Activated T-helper 1 cell treated with anti-CD3 and anti-CD28 coated beads, Interleukin-12 subunit alpha, Interleukin-12 subunit beta, Interleukin-2, Interleukin-4 antibody, amounts not matched to agents 30 ng/mL and 10 ng/mL and 1 ng/mL, durations not matched to agents 14 hours and 24 hours and 36 hours (primary cell): ENCODE measurements around the gene CCL22. TPM values are rescaled to one million over a fixed set of nuclear protein-coding genes. Genes with fewer than 3 reads are reported as not detected.
A peak's percentile ranks its signal among the peaks of the same experiment; 100 is the strongest.

Experiments
- DNase-seq: peaks from one replicate; pipeline ENCODE4 v3.0.0; 2021; ENCODE audit warnings: low spot score
- H3K27ac Mint-ChIP-seq: one replicate; pipeline ENCODE4 v1.8.0; 2021; ENCODE audit warnings: mild to moderate bottlenecking, mixed read lengths
- H3K27me3 Mint-ChIP-seq: one replicate; pipeline ENCODE4 v1.8.0; 2022; ENCODE audit warnings: mild to moderate bottlenecking, moderate library complexity, mixed read lengths; ENCODE audit not compliant: insufficient read depth
- H3K36me3 Mint-ChIP-seq: one replicate; pipeline ENCODE4 v1.8.0; 2021; ENCODE audit warnings: low read depth, mixed read lengths
- H3K4me1 Mint-ChIP-seq: one replicate; pipeline ENCODE4 v1.8.0; 2021; ENCODE audit warnings: low read depth, mixed read lengths
- H3K4me3 Mint-ChIP-seq: one replicate; pipeline ENCODE4 v1.8.0; 2021; ENCODE audit warnings: mild to moderate bottlenecking, moderate library complexity, mixed read lengths
- H3K9me3 Mint-ChIP-seq: one replicate; pipeline ENCODE4 v1.8.0; 2021; ENCODE audit warnings: mixed read lengths
- intact Hi-C: fragments of 100-400 bp; cut with micrococcal nuclease; formaldehyde crosslinking; loops from one replicate; pipeline ENCODE4 v1.15.1; 2024
- total RNA-seq: library from RNA; stranded (reverse); gene quantifications from 2 replicates; pipeline ENCODE4 v1.2.3, GENCODE V29; 2022

The CCL22 gene
- total RNA-seq, 1 donor from 2014 or later = 11.4 TPM

DNA sequence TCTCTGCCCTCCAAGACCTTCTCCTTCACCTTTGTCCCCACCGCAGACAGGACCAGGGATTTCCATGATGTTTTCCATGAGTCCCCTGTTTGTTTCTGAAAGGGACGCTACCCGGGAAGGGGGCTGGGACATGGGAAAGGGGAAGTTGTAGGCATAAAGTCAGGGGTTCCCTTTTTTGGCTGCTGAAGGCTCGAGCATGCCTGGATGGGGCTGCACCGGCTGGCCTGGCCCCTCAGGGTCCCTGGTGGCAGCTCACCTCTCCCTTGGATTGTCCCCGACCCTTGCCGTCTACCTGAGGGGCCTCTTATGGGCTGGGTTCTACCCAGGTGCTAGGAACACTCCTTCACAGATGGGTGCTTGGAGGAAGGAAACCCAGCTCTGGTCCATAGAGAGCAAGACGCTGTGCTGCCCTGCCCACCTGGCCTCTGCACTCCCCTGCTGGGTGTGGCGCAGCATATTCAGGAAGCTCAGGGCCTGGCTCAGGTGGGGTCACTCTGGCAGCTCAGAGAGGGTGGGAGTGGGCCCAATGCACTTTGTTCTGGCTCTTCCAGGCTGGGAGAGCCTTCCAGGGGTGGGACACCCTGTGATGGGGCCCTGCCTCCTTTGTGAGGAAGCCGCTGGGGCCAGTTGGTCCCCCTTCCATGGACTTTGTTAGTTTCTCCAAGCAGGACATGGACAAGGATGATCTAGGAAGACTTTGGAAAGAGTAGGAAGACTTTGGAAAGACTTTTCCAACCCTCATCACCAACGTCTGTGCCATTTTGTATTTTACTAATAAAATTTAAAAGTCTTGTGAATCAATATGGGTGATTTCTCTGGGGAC is 25.9 kb downstream of the CCL22 start:
- H3K4me1 Mint-ChIP-seq = no peaks in the 10 kb centered on the region

GRCh38 chr16:57385083-57385482 is 26.5 kb downstream of the CCL22 start:
- Mint-ChIP-seq H3K27me3 (peaks cover 8% of the 10 kb centered on the region), H3K36me3 (no peaks in the 10 kb centered on the region), H3K27ac (no peak overlapping the region), H3K4me1 (no peaks in the 10 kb centered on the region), H3K4me3 (no peak overlapping the region), H3K9me3 (no peaks in the 10 kb centered on the region)
- DNase-seq = no peak
- intact Hi-C loops = no loop called here

More for the DNA sequence above, 25.9 kb downstream of the CCL22 start:
- intact Hi-C loops = no loop called here
- Mint-ChIP-seq H3K27ac (no peak overlapping the region), H3K4me3 (no peak overlapping the region), H3K36me3 (no peaks in the 10 kb centered on the region), H3K27me3 (peaks cover 7% of the 10 kb centered on the region), H3K9me3 (no peaks in the 10 kb centered on the region)
- DNase-seq = no peak

- Mint-ChIP-seq H3K27me3 (peaks cover 8% of the 10 kb centered on the region), H3K36me3 (no peaks in the 10 kb centered on the region), H3K9me3 (no peaks in the 10 kb centered on the region), H3K4me1 (no peaks in the 10 kb centered on the region), H3K4me3 (no peak overlapping the region), H3K27ac (no peak overlapping the region)
- no peak for DNase-seq
- intact Hi-C loops = no loop called here
Observed at GRCh38 chr16:57386381-57386951, 27.9 kb downstream of the CCL22 start.

- DNase-seq = no peak
- H3K4me3 Mint-ChIP-seq = no peak overlapping the region
- H3K27me3 Mint-ChIP-seq = peaks cover 8% of the 10 kb centered on the region
- intact Hi-C loops = no loop called here
- no peak overlapping the region for H3K27ac Mint-ChIP-seq
- no peaks in the 10 kb centered on the region for H3K36me3 Mint-ChIP-seq
- no peaks in the 10 kb centered on the region for H3K9me3 Mint-ChIP-seq
- no peaks in the 10 kb centered on the region for H3K4me1 Mint-ChIP-seq
Observed at GRCh38 chr16:57387598-57388354, 29.2 kb downstream of the CCL22 start.

GRCh38 chr16:57388359-57389086 is 29.9 kb downstream of the CCL22 start:
- peaks cover 9% of the 10 kb centered on the region for H3K27me3 Mint-ChIP-seq
- H3K36me3 Mint-ChIP-seq = no peaks in the 10 kb centered on the region
- no peak for DNase-seq
- intact Hi-C loops = no loop called here
- H3K4me1 Mint-ChIP-seq = no peaks in the 10 kb centered on the region
- no peaks in the 10 kb centered on the region for H3K9me3 Mint-ChIP-seq
- H3K4me3 Mint-ChIP-seq = no peak overlapping the region
- peak overlapping the region; percentile 11 for H3K27ac Mint-ChIP-seq

GRCh38 chr16:57389087-57389468 is 30.5 kb downstream of the CCL22 start:
- no peak overlapping the region for H3K27ac Mint-ChIP-seq
- no peak for DNase-seq
- no peaks in the 10 kb centered on the region for H3K4me1 Mint-ChIP-seq
- peaks cover 12% of the 10 kb centered on the region for H3K27me3 Mint-ChIP-seq
- H3K36me3 Mint-ChIP-seq = no peaks in the 10 kb centered on the region
- no peaks in the 10 kb centered on the region for H3K9me3 Mint-ChIP-seq
- intact Hi-C loops = no loop called here
- H3K4me3 Mint-ChIP-seq = no peak overlapping the region

- DNase-seq = no peak
- H3K27me3 Mint-ChIP-seq = peaks cover 12% of the 10 kb centered on the region
- H3K4me1 Mint-ChIP-seq = no peaks in the 10 kb centered on the region
- H3K9me3 Mint-ChIP-seq = no peaks in the 10 kb centered on the region
- H3K27ac Mint-ChIP-seq = no peak overlapping the region
- intact Hi-C loops = no loop called here
- no peak overlapping the region for H3K4me3 Mint-ChIP-seq
- H3K36me3 Mint-ChIP-seq = no peaks in the 10 kb centered on the region
Observed at GRCh38 chr16:57390636-57391295, 32.2 kb downstream of the CCL22 start.

DNA sequence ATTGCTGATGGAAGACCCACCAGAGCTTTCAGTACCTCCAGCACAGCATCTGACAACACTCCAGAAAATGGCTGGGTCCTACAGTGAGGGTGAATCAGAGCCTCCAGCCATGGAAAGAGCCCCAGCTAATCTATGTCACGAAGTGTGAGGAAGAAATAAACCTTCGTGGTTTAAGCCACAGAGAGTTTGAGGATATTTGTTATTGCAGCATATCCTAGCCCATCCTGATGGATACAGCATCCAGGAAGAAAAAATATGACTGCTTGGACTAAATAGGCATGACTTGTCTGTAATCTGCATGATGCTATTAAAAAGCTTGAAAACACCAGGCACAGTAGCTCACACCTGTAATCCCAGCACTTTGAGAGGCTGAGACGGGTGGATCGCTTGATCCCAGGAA is 32.7 kb downstream of the CCL22 start:
- Mint-ChIP-seq H3K4me1 (no peaks in the 10 kb centered on the region), H3K4me3 (no peak overlapping the region), H3K36me3 (no peaks in the 10 kb centered on the region), H3K27me3 (peaks cover 12% of the 10 kb centered on the region), H3K9me3 (no peaks in the 10 kb centered on the region), H3K27ac (no peak overlapping the region)
- intact Hi-C loops = no loop called here
- no peak for DNase-seq

- Mint-ChIP-seq H3K27me3 (peaks cover 12% of the 10 kb centered on the region), H3K9me3 (no peaks in the 10 kb centered on the region)
Observed at GRCh38 chr16:57391708-57392107, 33.1 kb downstream of the CCL22 start.

DNA sequence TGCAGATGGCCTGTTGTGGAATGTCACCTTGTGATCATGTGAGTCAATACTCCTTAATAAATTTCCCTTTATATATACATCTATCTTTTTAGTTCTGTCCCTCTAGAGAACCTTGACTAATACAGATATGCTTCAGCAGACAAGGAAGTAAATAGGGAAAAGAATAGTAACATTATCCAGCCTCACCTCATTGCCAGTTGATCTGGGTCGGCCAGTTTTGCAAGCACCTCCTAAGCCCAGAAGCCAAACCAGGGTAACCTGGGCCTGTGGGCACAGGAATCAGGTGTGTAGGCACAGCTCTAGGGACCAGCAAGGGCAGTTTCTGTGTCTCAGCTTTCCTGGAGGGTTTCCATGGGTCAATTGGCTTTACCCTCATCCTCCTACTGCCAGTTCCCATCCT is 34.1 kb downstream of the CCL22 start:
- Mint-ChIP-seq H3K36me3 (no peaks in the 10 kb centered on the region), H3K9me3 (no peaks in the 10 kb centered on the region), H3K27ac (no peak overlapping the region), H3K4me1 (no peaks in the 10 kb centered on the region), H3K4me3 (no peak overlapping the region), H3K27me3 (peaks cover 9% of the 10 kb centered on the region)
- intact Hi-C loops = no loop called here
- no peak for DNase-seq

More at GRCh38 chr16:57391708-57392107, 33.1 kb downstream of the CCL22 start:
- intact Hi-C loops = no loop called here
- Mint-ChIP-seq H3K4me3 (no peak overlapping the region), H3K36me3 (no peaks in the 10 kb centered on the region), H3K27ac (no peak overlapping the region), H3K4me1 (no peaks in the 10 kb centered on the region)
- DNase-seq = no peak

- Mint-ChIP-seq H3K27me3 (peaks cover 6% of the 10 kb centered on the region), H3K27ac (no peak overlapping the region), H3K9me3 (no peaks in the 10 kb centered on the region), H3K4me3 (no peak overlapping the region), H3K4me1 (no peaks in the 10 kb centered on the region), H3K36me3 (no peaks in the 10 kb centered on the region)
- no peak for DNase-seq
- intact Hi-C loops = no loop called here
Observed at GRCh38 chr16:57394444-57394843, 35.9 kb downstream of the CCL22 start.

- H3K9me3 Mint-ChIP-seq = no peaks in the 10 kb centered on the region
- H3K36me3 Mint-ChIP-seq = no peaks in the 10 kb centered on the region
Observed at GRCh38 chr16:57395026-57395425, 36.4 kb downstream of the CCL22 start.

More at GRCh38 chr16:57395026-57395425, 36.4 kb downstream of the CCL22 start:
- intact Hi-C loops = no loop called here
- Mint-ChIP-seq H3K27ac (no peak overlapping the region), H3K27me3 (peaks cover 4% of the 10 kb centered on the region), H3K4me1 (no peaks in the 10 kb centered on the region), H3K4me3 (no peak overlapping the region)
- no peak for DNase-seq
